Stimulated activated naive CD8-positive, alpha-beta T cell treated with anti-CD3 and anti-CD28 coated beads, Interleukin-15, Interleukin-2, amounts not matched to agents 100 ng/mL and 50 ng/mL, for 24 hours (primary cell): Measurements from ENCODE around the gene GATA6.
"Not testable (repeated sequence)": the region's sequence is repeated elsewhere in the genome, so short reads cannot be mapped to it uniquely, and the experiment has no call there.

ENCODE experiments used
- H3K27ac Mint-ChIP-seq: one replicate; pipeline ENCODE4 v1.8.0; 2021; ENCODE audit warnings: mild to moderate bottlenecking, mixed read lengths
- H3K27me3 Mint-ChIP-seq: one replicate; pipeline ENCODE4 v1.8.0; 2021; ENCODE audit warnings: mixed read lengths
- H3K36me3 Mint-ChIP-seq: one replicate; pipeline ENCODE4 v1.8.0; 2021; ENCODE audit warnings: low read depth, mixed read lengths
- H3K4me1 Mint-ChIP-seq: one replicate; pipeline ENCODE4 v1.8.0; 2021; ENCODE audit warnings: low read depth, mixed read lengths
- H3K4me3 Mint-ChIP-seq: one replicate; pipeline ENCODE4 v1.8.0; 2021; ENCODE audit warnings: mild to moderate bottlenecking, mixed read lengths
- H3K9me3 Mint-ChIP-seq: one replicate; pipeline ENCODE4 v1.8.0; 2021; ENCODE audit warnings: mixed read lengths

GATA6 gene

DNA sequence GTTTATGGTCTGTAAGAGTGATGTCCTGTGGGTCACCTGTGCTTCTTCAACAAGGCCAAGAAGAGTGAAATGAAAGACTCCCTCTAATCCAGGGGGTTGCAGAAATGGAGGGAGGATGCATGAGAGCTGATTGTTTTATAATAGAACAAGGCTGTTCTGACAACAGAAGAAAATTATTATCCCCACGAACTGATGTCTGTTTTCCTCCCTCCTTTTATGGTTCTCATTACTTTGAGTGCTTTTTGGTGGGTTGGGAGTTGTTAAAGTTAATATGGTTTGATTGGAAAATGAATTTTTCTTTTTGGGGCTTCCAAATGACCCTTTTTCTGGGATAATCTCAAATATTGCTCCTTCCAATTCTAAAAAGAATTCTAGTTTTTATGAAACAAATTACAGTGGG, 33.6 kb downstream of the GATA6 start:
- H3K4me3 Mint-ChIP-seq, result no peak overlapping the region
- H3K27me3 Mint-ChIP-seq, result peaks cover 3% of the 10 kb centered on the region
- H3K27ac Mint-ChIP-seq, result no peak overlapping the region
- H3K4me1 Mint-ChIP-seq, result no peaks in the 10 kb centered on the region
- no peaks in the 10 kb centered on the region for H3K9me3 Mint-ChIP-seq
- no peaks in the 10 kb centered on the region for H3K36me3 Mint-ChIP-seq

DNA sequence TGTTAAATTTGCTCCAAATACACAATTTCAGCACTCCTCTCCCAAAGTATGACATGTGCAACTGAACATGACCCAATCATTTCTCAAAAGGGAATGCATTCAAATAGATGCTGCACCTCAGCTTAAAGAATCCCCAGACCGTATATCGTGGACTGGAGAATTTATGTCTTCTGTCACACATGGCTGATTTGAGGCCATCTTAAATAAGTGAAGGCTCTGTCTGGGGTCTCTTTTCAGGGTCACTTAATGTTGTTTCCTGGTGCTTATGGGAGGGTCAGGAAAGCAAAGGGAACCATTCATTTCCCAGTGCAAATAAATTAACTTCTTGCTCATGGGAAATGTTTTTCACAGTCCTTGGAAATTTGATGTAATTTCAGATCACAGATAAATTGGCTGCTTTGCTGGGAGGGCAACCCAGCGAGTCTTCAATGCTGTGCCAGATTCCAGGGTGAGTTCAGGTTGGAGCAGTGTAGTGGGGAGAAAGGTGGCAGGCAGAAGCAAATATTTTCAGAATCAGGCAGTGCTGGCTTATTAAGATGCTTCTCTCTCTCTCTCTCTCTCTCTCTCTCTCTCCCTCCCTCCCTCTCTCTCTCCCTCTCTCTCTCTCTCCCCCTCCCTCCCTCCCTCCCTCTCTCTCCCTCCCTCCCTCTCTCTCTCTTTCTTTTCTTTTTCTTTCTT, 34.3 kb downstream of the GATA6 start:
- Mint-ChIP-seq H3K9me3 (no peaks in the 10 kb centered on the region), H3K4me3 (no peak overlapping the region)

DNA sequence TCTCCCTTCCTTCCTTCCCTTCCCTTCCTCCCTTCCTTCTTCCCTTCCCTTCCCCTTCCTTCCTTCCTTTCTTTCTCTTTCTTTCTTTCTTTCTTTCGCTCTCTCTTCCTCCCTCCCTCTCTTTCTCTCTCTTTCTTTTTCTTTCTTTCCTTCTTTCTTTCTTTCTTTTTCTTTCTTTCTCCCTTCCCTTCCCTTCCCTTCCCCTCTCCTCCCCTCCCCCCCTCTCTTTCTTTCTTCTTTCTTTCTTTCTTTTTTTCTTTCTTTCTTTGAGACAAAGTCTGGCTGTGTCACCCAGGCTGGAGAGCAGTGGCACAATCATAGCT, 34.8 kb downstream of the GATA6 start:
- no peak overlapping the region for H3K27ac Mint-ChIP-seq
- no peaks in the 10 kb centered on the region for H3K9me3 Mint-ChIP-seq
- no peaks in the 10 kb centered on the region for H3K36me3 Mint-ChIP-seq
- no peaks in the 10 kb centered on the region for H3K4me1 Mint-ChIP-seq
- H3K27me3 Mint-ChIP-seq, result no peaks in the 10 kb centered on the region
- no peak overlapping the region for H3K4me3 Mint-ChIP-seq

More for the DNA sequence above, 34.3 kb downstream of the GATA6 start:
- H3K27me3 Mint-ChIP-seq, result peaks cover 2% of the 10 kb centered on the region
- H3K36me3 Mint-ChIP-seq, result no peaks in the 10 kb centered on the region
- no peak overlapping the region for H3K27ac Mint-ChIP-seq
- H3K4me1 Mint-ChIP-seq, result no peaks in the 10 kb centered on the region

DNA sequence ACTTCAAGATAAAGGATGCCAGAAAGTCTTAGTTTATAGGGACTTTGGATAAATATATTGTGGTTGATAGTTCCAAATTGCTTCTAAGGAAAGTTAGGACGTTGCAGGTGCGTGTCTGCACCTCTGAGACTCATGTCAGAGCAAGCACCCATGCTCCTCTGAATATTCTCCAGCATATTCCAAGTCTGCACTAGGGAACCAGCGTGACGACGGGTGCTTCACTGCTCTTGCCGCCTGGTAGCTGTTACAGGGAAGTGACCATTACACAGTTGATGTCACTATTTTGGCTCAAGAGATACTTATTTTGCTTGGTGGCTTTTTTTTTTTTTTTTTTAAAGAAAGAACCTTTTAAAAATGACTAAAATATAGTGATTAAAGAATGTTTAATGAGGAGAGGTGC, 35.6 kb downstream of the GATA6 start:
- Mint-ChIP-seq H3K9me3 (no peaks in the 10 kb centered on the region), H3K27me3 (no peaks in the 10 kb centered on the region), H3K4me3 (no peak overlapping the region), H3K36me3 (no peaks in the 10 kb centered on the region), H3K27ac (no peak overlapping the region), H3K4me1 (no peaks in the 10 kb centered on the region)

DNA sequence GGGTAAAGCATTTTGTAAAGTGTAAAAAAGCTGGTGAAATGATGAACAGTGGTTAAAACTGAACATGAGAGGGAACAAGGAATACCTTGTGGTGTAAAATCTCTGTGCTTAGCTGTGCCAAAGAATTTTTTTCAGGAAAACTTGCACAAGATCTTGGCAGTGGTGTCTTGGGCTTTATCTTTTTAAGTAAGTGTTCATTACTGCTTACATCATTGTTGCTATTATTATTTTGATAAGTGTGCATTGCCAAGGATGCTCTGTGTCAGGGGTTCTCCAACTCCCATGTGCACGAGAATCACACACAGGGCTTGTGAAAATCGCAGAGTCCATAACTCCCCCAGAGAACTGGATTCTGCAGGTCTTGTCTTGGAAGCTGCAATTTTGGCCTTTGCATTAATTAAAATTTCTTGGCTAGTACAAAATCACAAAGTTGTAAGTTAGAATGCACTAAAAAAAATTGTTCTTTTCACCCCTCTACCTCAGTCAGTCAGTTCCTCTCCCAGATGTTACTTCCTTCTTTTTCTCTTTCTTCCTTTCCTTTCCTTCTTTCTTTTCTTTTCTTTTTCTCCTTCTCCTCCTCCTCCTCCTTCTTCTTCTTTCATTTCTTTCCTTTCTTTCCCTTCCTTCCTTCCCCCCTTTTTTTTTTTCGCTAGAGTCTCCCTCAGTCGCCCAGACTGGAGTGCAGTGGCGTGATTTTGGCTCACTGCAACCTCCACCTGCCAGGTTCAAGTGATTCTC, 37.8 kb downstream of the GATA6 start:
- no peak overlapping the region for H3K27ac Mint-ChIP-seq
- no peaks in the 10 kb centered on the region for H3K9me3 Mint-ChIP-seq
- H3K4me3 Mint-ChIP-seq, result no peak overlapping the region
- H3K27me3 Mint-ChIP-seq, result peaks cover 5% of the 10 kb centered on the region
- H3K36me3 Mint-ChIP-seq, result no peaks in the 10 kb centered on the region
- no peaks in the 10 kb centered on the region for H3K4me1 Mint-ChIP-seq

DNA sequence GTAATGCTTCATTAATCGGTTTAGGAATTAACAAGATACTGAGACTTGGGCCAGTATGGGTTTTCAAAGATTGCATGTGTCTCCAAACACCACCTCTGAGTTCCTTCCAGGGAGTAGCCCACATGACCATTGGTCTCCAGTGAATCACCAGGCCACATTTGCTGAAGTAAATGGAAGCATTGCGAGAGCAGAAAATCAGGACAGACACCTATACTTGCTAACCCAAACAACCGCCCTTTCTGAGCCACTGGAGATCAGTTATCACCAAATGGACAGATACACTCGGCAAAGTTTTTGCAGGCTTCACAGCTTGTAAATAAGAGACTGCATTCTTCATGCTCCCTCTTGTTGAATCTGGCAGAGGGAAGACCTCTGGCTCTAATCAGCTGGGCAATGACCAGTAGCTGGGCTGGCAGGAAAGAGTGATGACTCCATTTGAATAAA, 40.9 kb downstream of the GATA6 start:
- Mint-ChIP-seq H3K27me3 (peaks cover 5% of the 10 kb centered on the region), H3K4me1 (peaks cover 6% of the 10 kb centered on the region), H3K27ac (no peak overlapping the region), H3K4me3 (no peak overlapping the region), H3K36me3 (no peaks in the 10 kb centered on the region), H3K9me3 (no peaks in the 10 kb centered on the region)

DNA sequence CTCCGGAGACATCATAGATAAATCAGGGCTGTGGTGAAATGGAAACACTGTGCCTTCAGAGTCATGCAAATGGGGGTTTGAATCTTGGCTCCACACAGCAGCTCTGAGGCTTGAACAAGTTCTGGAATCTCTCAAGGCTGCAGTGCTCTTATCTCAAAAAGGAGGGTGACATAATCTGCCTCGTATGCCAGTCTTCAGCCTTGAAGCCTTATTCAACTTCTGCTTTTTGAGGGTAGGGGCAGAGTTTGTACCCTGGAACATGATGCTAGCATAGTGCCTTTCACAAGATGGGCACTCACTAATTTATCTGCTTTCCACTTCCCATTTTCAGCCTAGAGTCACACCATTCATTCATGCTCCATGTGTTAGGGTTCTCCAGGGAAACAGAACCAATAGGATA, 42.3 kb downstream of the GATA6 start:
- no peak overlapping the region for H3K4me3 Mint-ChIP-seq
- H3K27me3 Mint-ChIP-seq, result peaks cover 5% of the 10 kb centered on the region
- no peaks in the 10 kb centered on the region for H3K9me3 Mint-ChIP-seq
- peaks cover 6% of the 10 kb centered on the region for H3K4me1 Mint-ChIP-seq
- no peak overlapping the region for H3K27ac Mint-ChIP-seq
- H3K36me3 Mint-ChIP-seq, result no peaks in the 10 kb centered on the region

DNA sequence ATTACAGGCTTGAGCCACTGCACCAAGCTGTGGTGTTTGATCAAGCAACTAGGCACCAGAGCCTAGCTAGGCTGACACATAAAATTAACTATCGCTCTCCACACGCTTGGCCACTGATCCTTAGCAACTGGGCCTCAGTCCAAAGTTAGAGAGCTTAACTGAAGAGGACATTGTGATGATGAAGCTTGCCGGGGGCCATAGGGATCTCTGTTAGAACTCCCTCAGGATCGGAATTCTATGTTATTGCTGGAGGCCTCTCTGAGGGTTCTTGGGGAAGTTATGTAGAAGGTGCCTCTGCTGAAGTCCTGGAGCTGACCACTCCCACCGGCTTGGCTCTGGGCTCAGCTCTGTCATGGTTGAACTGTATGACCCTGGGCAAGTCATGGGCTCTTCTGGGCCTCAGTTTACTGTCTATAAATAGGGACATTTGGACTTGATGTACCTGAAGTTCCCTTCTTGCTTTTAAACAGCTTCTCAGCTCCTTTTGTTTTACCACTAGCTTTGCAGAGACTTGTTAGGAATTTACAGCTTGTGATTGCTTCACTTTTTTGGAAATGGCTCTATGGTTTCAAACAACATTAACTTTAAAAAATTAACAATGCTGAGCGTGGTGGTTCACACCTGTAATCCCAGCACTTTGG, 44.1 kb downstream of the GATA6 start:
- no peak overlapping the region for H3K4me3 Mint-ChIP-seq
- peaks cover 6% of the 10 kb centered on the region for H3K4me1 Mint-ChIP-seq
- no peaks in the 10 kb centered on the region for H3K9me3 Mint-ChIP-seq
- peaks cover 5% of the 10 kb centered on the region for H3K27me3 Mint-ChIP-seq
- no peak overlapping the region for H3K27ac Mint-ChIP-seq
- H3K36me3 Mint-ChIP-seq, result no peaks in the 10 kb centered on the region

DNA sequence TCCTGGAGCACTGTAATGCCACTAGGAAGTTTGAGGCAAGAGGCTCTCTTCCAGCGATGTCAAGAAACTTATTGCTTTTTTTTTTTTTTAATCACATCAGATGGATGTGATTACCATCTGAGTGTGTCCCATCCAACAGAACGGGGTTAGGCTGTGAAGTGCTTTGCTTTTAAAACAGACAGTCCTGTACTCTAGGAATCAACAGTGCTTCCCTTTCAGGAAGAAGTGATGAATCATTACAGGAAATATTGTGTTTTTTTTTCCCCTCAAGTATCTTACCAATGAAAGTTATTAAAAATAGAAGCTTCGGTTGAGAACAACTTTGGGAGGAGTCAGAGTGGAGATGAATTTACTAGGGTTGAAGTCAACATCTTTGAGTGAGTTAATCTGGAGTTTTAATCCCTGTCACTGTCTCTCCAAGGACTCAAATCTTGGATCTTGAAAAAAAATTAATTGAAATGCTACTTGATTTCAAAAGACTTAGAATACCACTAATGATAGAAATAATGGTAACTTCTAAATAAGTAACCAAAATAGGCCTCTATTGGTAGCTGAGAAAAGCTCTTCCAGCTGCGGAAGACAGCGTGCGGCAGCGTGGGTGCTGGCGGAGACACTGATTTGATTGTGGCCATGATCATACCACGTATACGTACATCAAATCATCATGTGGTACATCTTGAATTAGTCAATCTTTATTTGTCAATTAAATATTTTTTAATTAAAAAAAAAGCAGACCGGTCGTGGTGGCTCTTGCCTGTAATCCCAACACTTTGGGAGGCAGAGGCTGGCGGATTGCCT, 45.5 kb downstream of the GATA6 start:
- Mint-ChIP-seq H3K27me3 (peaks cover 5% of the 10 kb centered on the region), H3K27ac (no peak overlapping the region), H3K4me1 (peaks cover 6% of the 10 kb centered on the region), H3K9me3 (no peaks in the 10 kb centered on the region), H3K4me3 (no peak overlapping the region), H3K36me3 (no peaks in the 10 kb centered on the region)

DNA sequence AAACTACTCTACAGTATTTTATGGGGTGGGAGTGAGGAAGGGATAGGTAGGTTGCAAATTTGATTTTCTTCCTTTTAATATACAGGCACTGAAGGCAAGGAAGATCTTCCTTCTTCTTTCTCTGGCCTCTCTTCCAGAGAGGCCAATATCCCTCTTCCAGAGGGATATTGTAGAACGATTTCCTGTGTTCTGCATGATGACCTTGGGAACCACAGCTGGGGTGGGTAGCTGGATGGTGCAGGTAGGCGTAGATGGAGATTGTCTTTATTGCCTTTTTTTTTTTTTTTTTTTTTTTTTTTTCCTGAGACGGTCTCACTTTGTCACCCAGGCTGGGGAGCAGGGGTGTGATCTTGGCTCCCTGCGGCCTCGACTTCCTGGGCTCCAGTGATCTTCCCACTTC, 49.4 kb downstream of the GATA6 start:
- Mint-ChIP-seq H3K4me3 (no peak overlapping the region), H3K27me3 (no peaks in the 10 kb centered on the region), H3K36me3 (no peaks in the 10 kb centered on the region), H3K4me1 (peaks cover 15% of the 10 kb centered on the region), H3K27ac (no peak overlapping the region), H3K9me3 (peaks cover 10% of the 10 kb centered on the region)

DNA sequence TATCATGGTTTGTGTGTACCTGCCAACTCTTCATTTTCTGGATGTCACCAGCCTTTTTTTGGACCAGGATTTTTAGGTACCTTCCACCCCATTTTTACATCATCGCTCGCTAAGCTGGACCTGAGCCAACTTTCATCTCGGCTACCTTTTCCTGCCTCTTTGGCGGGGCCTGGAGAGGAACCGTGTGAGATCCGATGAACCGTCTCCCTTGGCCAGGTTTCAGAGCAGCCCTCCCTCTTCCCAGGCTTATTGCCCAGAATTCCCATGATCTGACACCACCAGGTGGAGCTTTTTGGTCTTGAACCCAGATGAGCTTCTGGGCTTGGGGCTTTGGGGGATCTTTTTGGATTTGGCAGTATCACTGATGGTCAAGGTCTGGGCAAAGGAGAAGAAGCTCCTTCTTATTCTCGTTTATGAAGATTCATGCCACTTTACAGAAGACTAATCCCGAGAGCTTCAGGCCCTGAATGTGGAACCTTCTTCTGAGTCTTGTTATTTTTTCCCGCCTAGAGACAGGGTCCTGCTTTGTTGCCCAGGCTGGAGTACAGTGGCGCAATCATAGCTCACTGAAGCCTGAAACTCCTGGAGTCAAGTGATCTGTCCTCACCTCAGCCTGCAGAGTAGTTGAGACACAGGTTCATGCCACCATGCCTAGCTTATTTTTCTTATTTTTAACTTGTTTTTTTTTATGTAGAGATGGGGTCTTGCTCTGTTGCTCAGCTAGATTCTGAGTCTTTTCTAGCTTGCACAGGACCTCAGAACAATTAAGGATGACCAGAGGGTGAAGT, 50.4 kb downstream of the GATA6 start:
- Mint-ChIP-seq H3K9me3 (peaks cover 10% of the 10 kb centered on the region), H3K4me3 (no peak overlapping the region), H3K27me3 (no peaks in the 10 kb centered on the region), H3K36me3 (no peaks in the 10 kb centered on the region), H3K27ac (no peak overlapping the region), H3K4me1 (peaks cover 13% of the 10 kb centered on the region)

DNA sequence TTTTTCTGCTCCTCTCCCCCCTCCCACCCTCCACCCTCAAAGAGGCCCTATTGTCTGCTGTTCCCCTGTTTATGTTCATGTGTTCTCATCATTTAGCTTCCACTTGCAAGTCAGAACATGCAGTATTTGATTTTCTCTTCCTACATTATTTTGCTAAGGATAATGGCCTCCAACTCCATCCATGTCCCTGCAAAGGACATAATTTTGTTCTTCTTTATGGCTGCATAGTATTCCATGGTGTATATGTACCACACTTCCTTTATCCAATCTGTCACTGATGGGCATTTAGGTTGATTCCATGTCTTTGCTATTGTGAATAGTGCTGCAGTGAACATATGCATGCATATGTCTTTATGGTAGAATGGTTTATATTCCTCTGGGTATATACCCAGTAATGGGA, 51.2 kb downstream of the GATA6 start:
- H3K27me3 Mint-ChIP-seq, H3K4me3 Mint-ChIP-seq, H3K4me1 Mint-ChIP-seq, H3K27ac Mint-ChIP-seq, H3K36me3 Mint-ChIP-seq: not testable (repeated sequence)
- H3K9me3 Mint-ChIP-seq, result peaks cover 10% of the 10 kb centered on the region

DNA sequence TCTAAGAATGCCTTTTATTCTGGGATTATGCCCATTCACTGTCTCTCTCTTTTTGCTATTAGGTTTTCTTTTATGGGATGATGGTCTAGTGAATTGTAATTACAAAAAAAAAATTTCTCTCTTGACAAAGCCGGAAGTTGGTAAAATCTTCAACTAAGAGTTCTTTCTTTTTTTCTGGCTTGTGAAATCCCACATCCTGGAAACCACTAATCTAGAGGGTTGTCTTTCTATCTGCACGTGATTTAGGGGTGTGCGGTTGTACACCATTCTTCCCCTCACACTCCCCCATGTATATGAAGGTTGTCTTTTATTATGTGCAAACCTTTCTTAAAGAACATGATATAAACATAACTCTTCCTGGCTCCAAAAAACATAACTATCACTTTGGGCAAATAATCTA, 52.0 kb downstream of the GATA6 start:
- Mint-ChIP-seq H3K4me3 (no peak overlapping the region), H3K27me3 (no peaks in the 10 kb centered on the region), H3K27ac (no peak overlapping the region), H3K9me3 (peaks cover 10% of the 10 kb centered on the region), H3K4me1 (peaks cover 9% of the 10 kb centered on the region), H3K36me3 (no peaks in the 10 kb centered on the region)

DNA sequence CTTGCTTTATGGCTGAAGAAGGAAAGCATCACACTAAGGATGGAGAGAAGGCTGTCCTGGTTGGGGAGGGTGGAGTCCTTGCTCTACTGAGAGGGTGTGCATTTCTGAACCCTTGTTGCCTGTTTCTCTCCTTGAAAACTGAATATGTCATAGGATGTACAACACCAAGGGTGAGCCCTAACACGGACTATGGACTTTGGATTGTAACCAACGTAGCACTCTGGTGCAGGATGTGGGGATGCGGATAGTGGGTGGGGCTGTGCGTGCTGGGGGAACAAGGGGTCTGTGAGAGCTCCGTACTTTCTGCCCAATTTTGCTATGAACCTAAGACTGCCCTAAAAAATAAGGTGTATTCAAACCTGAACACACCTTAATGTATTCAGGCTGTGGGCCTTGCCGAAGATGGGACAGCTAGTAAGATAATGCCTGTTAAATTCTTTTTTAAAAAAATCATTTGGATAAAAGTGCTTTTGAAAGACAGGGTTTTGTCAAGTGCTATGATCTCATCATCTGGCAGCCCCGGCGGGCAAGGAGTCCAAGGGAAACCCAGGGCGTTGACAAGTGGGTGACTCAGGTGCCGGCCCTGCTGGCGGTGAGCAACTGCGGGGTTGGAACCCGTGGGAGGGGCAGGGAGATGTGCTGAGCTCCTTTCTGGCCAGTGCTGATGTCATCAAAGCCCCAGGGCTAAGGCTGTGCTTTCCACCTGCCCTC, 54.0 kb downstream of the GATA6 start:
- Mint-ChIP-seq H3K4me3 (no peak overlapping the region), H3K9me3 (peaks cover 10% of the 10 kb centered on the region), H3K27ac (no peak overlapping the region), H3K36me3 (no peaks in the 10 kb centered on the region), H3K4me1 (peaks cover 9% of the 10 kb centered on the region), H3K27me3 (no peaks in the 10 kb centered on the region)
